AG04450 (cell line): ENCODE data around the gene TIE1. TPM values are rescaled to one million over a fixed set of nuclear protein-coding genes. Genes with fewer than 3 reads are reported as not detected.
A peak's percentile ranks its signal among the peaks of the same experiment; 100 is the strongest.

Experiments
- CTCF ChIA-PET: fragments of 300-600, 350-600 bp; formaldehyde crosslinking; extraction: SDS; loops from one replicate; lab custom pipeline; 2022; ENCODE audit warnings: antibody characterized with exemption, inconsistent platforms; lab: Charles Lee
- POLR2A ChIA-PET: fragments of 350-600 bp; formaldehyde crosslinking; extraction: SDS; loops from one replicate; lab custom pipeline; 2021; ENCODE audit warnings: antibody characterized with exemption, inconsistent platforms; lab: Yijun Ruan, JAX
- DNase-seq: peaks from one replicate; pipeline ENCODE4 v3.0.0-alpha.2; 2011; ENCODE audit warnings: low read depth, low spot score
- H3K27ac ChIP-seq: one replicate; pipeline ENCODE4 v1.5.1; 2012; ENCODE audit warnings: low read depth, low read length, control low read depth
- H3K27me3 ChIP-seq: one replicate; pipeline ENCODE4 v1.6.0; 2012; ENCODE audit warnings: low read length; ENCODE audit not compliant: control insufficient read depth, insufficient read depth
- H3K4me3 ChIP-seq: 2 replicates; pipeline ENCODE4 v1.5.1; 2011; ENCODE audit warnings: mild to moderate bottlenecking, low read depth, low read length, control low read depth
- H3K9me3 ChIP-seq: 2 replicates; pipeline ENCODE4 v1.5.1; 2012; ENCODE audit warnings: low read length; ENCODE audit not compliant: control insufficient read depth, insufficient read depth
- CTCF ChIP-seq: IDR thresholded peaks from 2 replicates; pipeline ENCODE4 v1.5.1; 2011; ENCODE audit warnings: low read depth, low read length, control low read depth, inconsistent platforms
- polyA plus RNA-seq: library from polyadenylated mRNA; depleted of rRNA; stranded (reverse); fragments of >200 nt; gene quantifications from 2 replicates; pipeline ENCODE4 v1.2.3, GENCODE V29; 2011

The TIE1 gene
- polyA plus RNA-seq, 1 experiment, result 0.76 TPM

DNA sequence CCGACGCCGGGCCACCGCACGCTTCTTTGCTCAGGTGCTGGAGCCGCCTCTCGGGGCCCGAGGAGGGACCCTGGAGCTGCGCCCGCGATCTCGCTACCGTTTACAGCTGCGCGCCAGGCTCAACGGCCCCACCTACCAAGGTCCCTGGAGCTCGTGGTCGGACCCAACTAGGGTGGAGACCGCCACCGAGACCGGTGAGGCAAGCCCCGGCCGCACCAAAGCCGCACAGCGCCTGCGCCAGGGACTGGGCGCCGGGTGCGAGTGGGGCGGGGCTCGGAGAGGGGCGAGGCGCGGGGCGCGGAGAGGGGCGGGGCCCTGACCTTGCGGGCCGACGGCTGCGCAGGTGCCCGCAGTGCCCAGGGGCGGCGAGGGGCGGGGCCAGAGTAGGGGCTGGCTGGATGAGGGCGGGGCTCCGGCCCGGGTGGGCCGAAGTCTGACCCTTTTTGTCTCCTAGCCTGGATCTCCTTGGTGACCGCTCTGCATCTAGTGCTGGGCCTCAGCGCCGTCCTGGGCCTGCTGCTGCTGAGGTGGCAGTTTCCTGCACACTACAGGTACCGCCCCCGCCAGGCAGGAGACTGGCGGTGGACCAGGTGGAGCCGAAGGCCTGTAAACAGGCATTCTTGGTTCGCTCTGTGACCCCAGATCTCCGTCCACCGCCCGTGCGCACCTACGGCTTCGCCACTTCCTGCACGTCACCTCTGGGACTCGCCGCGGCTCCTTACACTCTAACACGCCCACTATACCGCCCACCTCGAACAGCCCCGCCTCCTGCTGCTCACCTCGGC, 48.2 kb downstream of the TIE1 start:
- no peak for DNase-seq
- H3K9me3 ChIP-seq, result no peaks in the 10 kb centered on the region; the same call in 1 of the 2 replicates
- CTCF ChIA-PET, result no interaction called here
- no peak for TF ChIP-seq CTCF
- POLR2A ChIA-PET, result interaction anchor here (2.8 kb wide), 1 partner anchor 10 kb away, joined by 7 read pairs; the partner anchor contains the start of gene CDC20
- H3K27ac ChIP-seq, result peak overlapping the region; percentile 94
- H3K4me3 ChIP-seq, result peak overlapping the region; percentile 52
- peaks cover 7% of the 10 kb centered on the region for H3K27me3 ChIP-seq

DNA sequence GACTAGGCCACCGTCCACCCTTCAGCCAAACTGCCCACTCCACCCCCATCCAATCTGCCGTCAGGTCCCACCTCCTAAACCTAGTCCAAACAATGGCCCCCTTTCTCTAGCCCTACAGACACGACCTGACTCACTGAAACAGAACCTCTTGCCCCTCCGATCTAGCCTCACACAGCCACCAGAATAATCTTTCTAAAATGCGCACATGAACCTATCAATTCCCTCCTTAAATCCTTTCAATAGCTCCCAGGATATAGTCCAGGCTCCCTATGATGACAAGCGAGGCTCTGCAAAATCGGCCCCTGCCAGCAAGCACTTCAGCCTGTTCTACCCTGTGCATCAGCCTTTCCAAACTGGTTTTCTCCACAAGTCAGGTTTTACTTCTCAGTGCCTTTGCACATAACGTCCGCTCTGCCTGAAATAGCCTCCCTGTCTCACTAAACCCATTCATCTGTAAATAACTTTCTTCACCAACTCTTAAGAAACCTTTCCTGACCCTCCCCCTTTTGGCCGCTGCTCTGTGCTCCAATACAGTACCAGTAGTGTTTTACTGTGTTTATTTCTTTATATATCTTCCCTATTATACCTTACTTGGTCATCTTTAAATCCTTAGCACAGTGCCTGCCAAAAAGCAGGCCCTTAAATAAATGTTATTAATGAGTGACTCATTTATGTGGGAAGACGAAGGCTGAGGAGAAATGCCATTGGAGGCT, 49.0 kb downstream of the TIE1 start:
- DNase-seq, result peak; percentile 80
- H3K4me3 ChIP-seq, result peak overlapping the region; percentile 52
- no peak for TF ChIP-seq CTCF
- CTCF ChIA-PET, result no interaction called here
- no peaks in the 10 kb centered on the region; the same call in 1 of the 2 replicates for H3K9me3 ChIP-seq
- POLR2A ChIA-PET, result interaction anchor here (2.8 kb wide), 1 partner anchor 9 kb away, joined by 7 read pairs; the partner anchor contains the start of gene CDC20
- peak overlapping the region; percentile 94 for H3K27ac ChIP-seq
- peaks cover 7% of the 10 kb centered on the region for H3K27me3 ChIP-seq

- POLR2A ChIA-PET, result no interaction called here
- no peak for TF ChIP-seq CTCF
- DNase-seq, result no peak
- Histone ChIP-seq H3K27me3 (peaks cover 7% of the 10 kb centered on the region), H3K27ac (no peak overlapping the region), H3K9me3 (no peaks in the 10 kb centered on the region; the same call in 1 of the 2 replicates), H3K4me3 (no peak overlapping the region)
- CTCF ChIA-PET, result no interaction called here
These were observed 50.2 kb downstream of the TIE1 start for GRCh38 chr1:43350976-43351375.

- Histone ChIP-seq H3K9me3 (no peaks in the 10 kb centered on the region; the same call in 1 of the 2 replicates), H3K4me3 (no peak overlapping the region), H3K27ac (no peak overlapping the region), H3K27me3 (peaks cover 7% of the 10 kb centered on the region)
- ChIA-PET CTCF (no interaction called here), POLR2A (no interaction called here)
- no peak for TF ChIP-seq CTCF
- no peak for DNase-seq
These were observed 50.9 kb downstream of the TIE1 start for GRCh38 chr1:43351421-43352350.
